Neuronal stem cell (in vitro differentiated cells): ENCODE measurements around the gene BABAM2.

ENCODE experiments used
- DNase-seq: peaks from one replicate; pipeline ENCODE4 v3.0.0-alpha.2; 2013; ENCODE audit warnings: low spot score
- H2AFZ ChIP-seq: one replicate; pipeline ENCODE4 v1.6.1; 2013; ENCODE audit warnings: mild to moderate bottlenecking, low read length, inconsistent platforms
- H2AK5ac ChIP-seq: 2 replicates; pipeline ENCODE4 v1.6.1; 2013; ENCODE audit warnings: low read depth, mild to moderate bottlenecking, inconsistent platforms, low read length, moderate library complexity, mixed read lengths
- H2BK120ac ChIP-seq: 2 replicates; pipeline ENCODE4 v1.6.1; 2013; ENCODE audit warnings: low read depth, mild to moderate bottlenecking, inconsistent platforms, low read length, moderate library complexity, mixed read lengths
- H2BK12ac ChIP-seq: one replicate; pipeline ENCODE4 v1.6.1; 2013; ENCODE audit warnings: low read length, inconsistent platforms
- H2BK15ac ChIP-seq: 2 replicates; pipeline ENCODE4 v1.6.1; 2013; ENCODE audit warnings: mild to moderate bottlenecking, low read length, inconsistent platforms, mixed read lengths
- H2BK5ac ChIP-seq: one replicate; pipeline ENCODE4 v1.6.1; 2013; ENCODE audit warnings: inconsistent platforms, mild to moderate bottlenecking, low read length, moderate library complexity
- H3K14ac ChIP-seq: one replicate; pipeline ENCODE4 v1.6.1; 2013; ENCODE audit warnings: low read length, inconsistent platforms
- H3K18ac ChIP-seq: 2 replicates; pipeline ENCODE4 v1.6.1; 2013; ENCODE audit warnings: low read length, inconsistent platforms
- H3K23ac ChIP-seq: 2 replicates; pipeline ENCODE4 v1.6.1; 2013; ENCODE audit warnings: low read depth, mild to moderate bottlenecking, mixed read lengths, low read length, inconsistent platforms; ENCODE audit not compliant: poor library complexity
- H3K27ac ChIP-seq: replicated peaks from 3 replicates; pipeline ENCODE4 v1.5.1; 2013; ENCODE audit warnings: low read length, inconsistent platforms
- H3K27me3 ChIP-seq, 3 experiments: 2 replicates each; pipeline ENCODE4 v1.6.1; 2013; ENCODE audit warnings: low read length in 3 of 3, mild to moderate bottlenecking in 2 of 3, inconsistent platforms in 1 of 3, low read depth in 1 of 3, mixed read lengths in 1 of 3, moderate library complexity in 1 of 3; ENCODE audit not compliant: control insufficient read depth in 3 of 3, insufficient read depth in 3 of 3
- H3K36me3 ChIP-seq, 2 donors: replicated peaks in 1 of 2; 2 replicates each; pipeline ENCODE4 v1.6.1; 2013; ENCODE audit warnings: low read length in 2 of 2; ENCODE audit not compliant: control insufficient read depth in 2 of 2, insufficient read depth in 2 of 2
- H3K4ac ChIP-seq: 2 replicates; pipeline ENCODE4 v1.6.1; 2013; ENCODE audit warnings: inconsistent platforms, mild to moderate bottlenecking, low read length, moderate library complexity
- H3K4me1 ChIP-seq, 2 donors: 1 replicate in 1 of 2; 2 replicates in 1 of 2; pipeline ENCODE4 v1.6.1; 2013; ENCODE audit warnings: low read length in 2 of 2, low read depth in 1 of 2; ENCODE audit not compliant: control insufficient read depth in 2 of 2, insufficient read depth in 1 of 2
- H3K4me2 ChIP-seq: one replicate; pipeline ENCODE4 v1.6.1; 2013; ENCODE audit warnings: mild to moderate bottlenecking, low read length, inconsistent platforms; ENCODE audit not compliant: insufficient read depth, poor library complexity, severe bottlenecking
- H3K4me3 ChIP-seq, 2 donors: 2 replicates each; pipeline ENCODE4 v1.5.1; 2013; ENCODE audit warnings: low read length in 2 of 2, mild to moderate bottlenecking in 2 of 2, inconsistent platforms in 1 of 2, moderate library complexity in 1 of 2
- H3K79me1 ChIP-seq: one replicate; pipeline ENCODE4 v1.6.1; 2013; ENCODE audit warnings: low read depth, mild to moderate bottlenecking, inconsistent platforms, low read length, moderate library complexity
- H3K9ac ChIP-seq: one replicate; pipeline ENCODE4 v1.6.1; 2013; ENCODE audit warnings: mild to moderate bottlenecking, low read depth, low read length, inconsistent platforms; ENCODE audit not compliant: poor library complexity
- H3K9me3 ChIP-seq, 2 donors: replicated peaks in 1 of 2; 2 replicates each; pipeline versions ENCODE3 to v1.6.1; 2013; ENCODE audit warnings: low read length in 2 of 2, mild to moderate bottlenecking in 2 of 2, inconsistent platforms in 1 of 2, low read depth in 1 of 2, mixed read lengths in 1 of 2, moderate library complexity in 1 of 2; ENCODE audit not compliant: control insufficient read depth in 2 of 2, insufficient read depth in 1 of 2
- H4K8ac ChIP-seq: one replicate; pipeline ENCODE4 v1.6.1; 2013; ENCODE audit warnings: low read depth, mild to moderate bottlenecking, inconsistent platforms, low read length, moderate library complexity
- H4K91ac ChIP-seq: one replicate; pipeline ENCODE4 v1.6.1; 2013; ENCODE audit warnings: low read length, low read depth, mild to moderate bottlenecking, inconsistent platforms; ENCODE audit not compliant: poor library complexity
- WGBS, 2 donors: extraction: QIAGEN DNeasy Blood & Tissue Kit; methylation state at CpG; one replicate each; pipeline ENCODE4 v1.1.7; 2013; ENCODE audit warnings: missing lambda C conversion rate in 2 of 2, mixed read lengths in 1 of 2; ENCODE audit not compliant: insufficient read length in 2 of 2, insufficient replicate concordance in 1 of 2; ENCODE audit errors: extremely low coverage in 2 of 2; 5-methylcytosine and 5-hydroxymethylcytosine counted together

The BABAM2 gene

GRCh38 chr2:28311660-28312249 lies 421.2 kb downstream of the BABAM2 start:
- Histone ChIP-seq H3K18ac (no peak overlapping the region), H3K9ac (no peak overlapping the region), H2BK15ac (no peak overlapping the region), H3K14ac (no peak overlapping the region), H2AK5ac (no peak overlapping the region), H3K79me1 (no peaks in the 10 kb centered on the region), H3K27me3 (no peaks in the 10 kb centered on the region), H2AFZ (no peak overlapping the region), H2BK5ac (no peak overlapping the region), H2BK12ac (no peak overlapping the region), H3K27ac (no peak overlapping the region), H3K4ac (no peak overlapping the region), H4K8ac (no peak overlapping the region), H3K23ac (no peak overlapping the region), H3K9me3 (no peaks in the 10 kb centered on the region), H4K91ac (no peak overlapping the region), H2BK120ac (no peak overlapping the region), H3K36me3 (no peaks in the 10 kb centered on the region), H3K4me1 (peaks cover 0 to 8% of the 10 kb centered on the region in 2 donors), H3K4me2 (no peak overlapping the region), H3K4me3 (no peak overlapping the region)
- DNase-seq: no peak
- WGBS, 2 donors: no CpG with 5 or more reads among the region's 7 CpGs

DNA sequence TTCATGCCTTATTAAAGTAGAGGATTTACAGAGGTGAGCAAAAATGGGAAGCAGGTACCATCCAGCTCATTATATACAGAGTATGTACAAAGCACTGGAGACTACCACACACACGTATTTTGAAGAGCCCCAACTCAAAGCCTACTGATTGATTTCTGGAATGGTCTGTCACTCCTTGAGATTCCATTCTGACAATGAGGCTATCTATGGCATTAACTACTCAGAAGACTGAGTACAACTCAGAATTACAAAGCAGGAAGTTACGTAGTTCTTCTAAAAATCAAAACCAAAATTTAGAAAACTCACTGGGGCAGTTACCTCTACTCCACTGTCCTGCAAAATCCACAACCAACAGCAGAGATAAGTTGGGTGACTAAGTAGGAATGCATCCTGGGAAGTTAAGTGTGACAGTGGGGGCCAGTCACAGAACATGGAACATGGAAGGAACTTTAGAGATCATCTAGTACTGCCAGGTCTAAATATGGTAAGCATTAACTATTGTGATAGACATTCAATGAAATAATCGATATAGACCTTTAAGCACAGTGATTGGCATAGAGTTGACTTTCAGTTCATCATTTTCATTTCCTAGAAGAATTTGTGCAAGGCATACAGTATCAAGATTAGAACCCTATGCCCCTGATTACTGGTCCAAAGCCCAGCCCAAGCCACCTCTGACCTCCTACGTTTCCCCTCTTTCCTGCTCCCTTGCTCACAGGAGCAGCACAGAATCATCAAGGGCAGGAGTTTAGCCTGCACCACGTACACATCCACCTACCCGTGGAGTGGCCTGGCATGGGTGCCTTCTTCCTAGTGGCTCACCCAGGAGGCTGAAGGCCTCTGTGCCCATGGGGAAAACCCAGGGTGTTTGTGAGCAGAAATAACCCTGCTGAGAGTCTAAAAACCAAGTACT lies 422.0 kb downstream of the BABAM2 start:
- Histone ChIP-seq H3K36me3 (no peaks in the 10 kb centered on the region), H2AK5ac (no peak overlapping the region), H2BK120ac (no peak overlapping the region), H2BK5ac (no peak overlapping the region), H3K4me2 (no peak overlapping the region), H3K23ac (no peak overlapping the region), H3K9me3 (no peaks in the 10 kb centered on the region), H3K4ac (no peak overlapping the region), H3K27me3 (no peaks in the 10 kb centered on the region), H4K8ac (no peak overlapping the region), H3K18ac (no peak overlapping the region), H3K9ac (no peak overlapping the region), H3K79me1 (no peaks in the 10 kb centered on the region), H3K4me3 (no peak overlapping the region), H4K91ac (no peak overlapping the region), H3K4me1 (peaks cover 0 to 8% of the 10 kb centered on the region in 2 donors), H2BK15ac (no peak overlapping the region), H3K14ac (no peak overlapping the region), H3K27ac (no peak overlapping the region), H2BK12ac (no peak overlapping the region), H2AFZ (no peak overlapping the region)
- no peak for DNase-seq
- WGBS, 2 donors: no CpG with 5 or more reads among the region's 6 CpGs

DNA sequence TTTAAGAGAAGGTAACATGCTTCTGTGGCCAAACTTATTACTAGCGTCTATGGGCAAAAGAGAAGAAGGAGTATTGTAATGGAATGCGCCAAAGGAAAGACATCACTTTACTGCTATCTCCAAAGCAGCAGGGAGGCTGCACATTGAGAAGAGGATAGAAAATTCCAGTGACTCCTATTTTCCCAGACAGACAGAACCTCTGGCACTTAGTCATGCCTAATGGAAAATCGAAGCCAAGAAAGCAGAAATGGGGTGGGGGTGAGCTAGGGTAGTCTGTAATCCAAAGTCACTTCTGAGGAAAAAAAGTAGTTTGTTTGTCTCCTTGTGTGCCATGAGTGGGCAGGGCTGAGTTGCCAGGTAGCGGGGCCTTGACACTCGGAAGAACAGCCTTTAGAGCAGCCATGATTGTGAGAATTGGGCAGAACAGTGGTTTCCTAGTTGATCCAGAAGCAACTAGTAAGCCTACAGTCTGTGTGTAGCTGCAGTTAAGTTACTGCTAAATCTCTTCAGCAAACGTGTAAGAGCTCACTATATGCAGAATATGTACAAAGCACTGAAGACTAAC lies 422.8 kb downstream of the BABAM2 start:
- Histone ChIP-seq H3K79me1 (no peaks in the 10 kb centered on the region), H3K36me3 (no peaks in the 10 kb centered on the region), H3K9ac (no peak overlapping the region), H3K4me1 (peaks cover 0 to 8% of the 10 kb centered on the region in 2 donors), H3K14ac (no peak overlapping the region), H3K4me2 (no peak overlapping the region), H3K9me3 (no peaks in the 10 kb centered on the region), H2AK5ac (no peak overlapping the region), H2BK5ac (no peak overlapping the region), H3K23ac (no peak overlapping the region), H2BK15ac (no peak overlapping the region), H4K8ac (no peak overlapping the region), H3K18ac (no peak overlapping the region), H3K4me3 (no peak overlapping the region), H3K27me3 (no peaks in the 10 kb centered on the region), H2BK12ac (no peak overlapping the region), H2BK120ac (no peak overlapping the region), H4K91ac (no peak overlapping the region), H2AFZ (no peak overlapping the region), H3K4ac (no peak overlapping the region), H3K27ac (no peak overlapping the region)
- WGBS, 2 donors: no CpG with 5 or more reads among the region's 6 CpGs
- DNase-seq: no peak

DNA sequence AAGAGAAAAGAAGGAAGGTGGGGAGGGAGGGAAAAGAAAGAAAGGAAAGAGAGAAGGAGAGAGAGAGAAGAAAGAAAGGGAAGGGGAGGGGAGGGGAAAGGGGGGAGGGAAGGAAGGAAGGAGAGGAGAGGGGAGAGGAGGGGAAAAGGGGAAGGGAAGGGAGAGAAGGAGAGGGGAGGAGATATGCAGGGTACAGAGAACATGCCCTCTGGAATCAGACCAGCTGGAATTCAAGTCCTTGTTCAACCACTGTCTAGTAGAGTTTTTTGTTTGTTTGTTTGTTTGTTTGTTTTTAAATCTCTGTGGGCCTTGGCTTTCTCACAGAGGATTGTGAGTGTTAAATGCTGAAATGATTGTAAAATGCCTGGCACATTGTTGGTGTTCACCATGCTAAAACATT lies 424.4 kb downstream of the BABAM2 start:
- peaks cover 3 to 22% of the 10 kb centered on the region in 2 donors for H3K4me1 ChIP-seq
- no peaks in the 10 kb centered on the region for H3K79me1 ChIP-seq
- no peaks in the 10 kb centered on the region for H3K27me3 ChIP-seq
- no peak overlapping the region for H2AK5ac ChIP-seq
- H3K14ac ChIP-seq: no peak overlapping the region
- H3K36me3 ChIP-seq: no peaks in the 10 kb centered on the region
- no peak overlapping the region for H2BK5ac ChIP-seq
- H4K91ac ChIP-seq: no peak overlapping the region
- no peak overlapping the region for H2BK12ac ChIP-seq
- no peak overlapping the region for H3K4ac ChIP-seq
- no peak overlapping the region for H3K4me2 ChIP-seq
- no peak overlapping the region for H3K23ac ChIP-seq
- no peak overlapping the region for H2BK15ac ChIP-seq
- H2BK120ac ChIP-seq: no peak overlapping the region
- no peak overlapping the region for H3K18ac ChIP-seq
- no peak overlapping the region for H2AFZ ChIP-seq
- no peaks in the 10 kb centered on the region for H3K9me3 ChIP-seq
- H3K4me3 ChIP-seq: no peak overlapping the region
- no peak overlapping the region for H4K8ac ChIP-seq
- no peak overlapping the region for H3K9ac ChIP-seq
- H3K27ac ChIP-seq: no peak overlapping the region
- DNase-seq: no peak
